Measurements from ENCODE around the gene C19orf44.
"Not testable (repeated sequence)": the region's sequence is repeated elsewhere in the genome, so short reads cannot be mapped to it uniquely, and the experiment has no call there.

The C19orf44 gene

DNA sequence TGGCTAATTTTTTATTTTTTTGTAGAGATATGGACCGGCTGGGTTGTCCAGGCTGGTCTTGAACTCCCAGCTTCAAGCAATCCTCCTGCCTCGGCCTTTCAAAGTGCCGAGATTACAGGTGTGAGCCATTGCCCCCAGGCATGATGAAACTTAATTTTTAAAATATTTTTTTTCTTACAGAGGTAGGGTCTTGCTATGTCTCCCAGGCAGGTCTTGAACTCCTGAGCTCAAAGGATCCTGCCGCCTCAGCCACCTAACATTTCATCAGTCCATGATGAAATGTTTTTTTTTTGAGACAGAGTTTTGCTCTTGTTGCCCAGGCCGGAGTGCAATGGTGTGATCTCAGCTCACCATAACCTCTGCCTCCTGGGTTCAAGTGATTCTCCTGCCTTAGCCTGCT, 12.4 kb downstream of the C19orf44 start:
- TF ChIP-seq, protein P1, sequence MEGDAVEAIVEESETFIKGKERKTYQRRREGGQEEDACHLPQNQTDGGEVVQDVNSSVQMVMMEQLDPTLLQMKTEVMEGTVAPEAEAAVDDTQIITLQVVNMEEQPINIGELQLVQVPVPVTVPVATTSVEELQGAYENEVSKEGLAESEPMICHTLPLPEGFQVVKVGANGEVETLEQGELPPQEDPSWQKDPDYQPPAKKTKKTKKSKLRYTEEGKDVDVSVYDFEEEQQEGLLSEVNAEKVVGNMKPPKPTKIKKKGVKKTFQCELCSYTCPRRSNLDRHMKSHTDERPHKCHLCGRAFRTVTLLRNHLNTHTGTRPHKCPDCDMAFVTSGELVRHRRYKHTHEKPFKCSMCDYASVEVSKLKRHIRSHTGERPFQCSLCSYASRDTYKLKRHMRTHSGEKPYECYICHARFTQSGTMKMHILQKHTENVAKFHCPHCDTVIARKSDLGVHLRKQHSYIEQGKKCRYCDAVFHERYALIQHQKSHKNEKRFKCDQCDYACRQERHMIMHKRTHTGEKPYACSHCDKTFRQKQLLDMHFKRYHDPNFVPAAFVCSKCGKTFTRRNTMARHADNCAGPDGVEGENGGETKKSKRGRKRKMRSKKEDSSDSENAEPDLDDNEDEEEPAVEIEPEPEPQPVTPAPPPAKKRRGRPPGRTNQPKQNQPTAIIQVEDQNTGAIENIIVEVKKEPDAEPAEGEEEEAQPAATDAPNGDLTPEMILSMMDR (conservative IDR thresholded peaks at IDR 0.05; ENCODE audit: control insufficient read depth, insufficient read depth, low read depth, low read length), result no peak
- no peak for DNase-seq (ENCODE audit: low read depth)
- H3K4me3 ChIP-seq (ENCODE audit: control insufficient read depth, low read depth, low read length), result no peak overlapping the region

- TF ChIP-seq, protein P1 (conservative IDR thresholded peaks at IDR 0.05; ENCODE audit: control insufficient read depth, insufficient read depth, low read depth, low read length), result no peak
- H3K4me3 ChIP-seq (ENCODE audit: control insufficient read depth, low read depth, low read length), result no peak overlapping the region
- peak; percentile 61 for DNase-seq (ENCODE audit: low read depth)
These were observed 13.2 kb downstream of the C19orf44 start for GRCh38 chr19:16509141-16510061.

- DNase-seq (ENCODE audit: low read depth); H3K4me3 ChIP-seq (ENCODE audit: control insufficient read depth, low read depth, low read length): not testable (repeated sequence)
These were observed 16.4 kb downstream of the C19orf44 start for GRCh38 chr19:16512611-16513010.

DNA sequence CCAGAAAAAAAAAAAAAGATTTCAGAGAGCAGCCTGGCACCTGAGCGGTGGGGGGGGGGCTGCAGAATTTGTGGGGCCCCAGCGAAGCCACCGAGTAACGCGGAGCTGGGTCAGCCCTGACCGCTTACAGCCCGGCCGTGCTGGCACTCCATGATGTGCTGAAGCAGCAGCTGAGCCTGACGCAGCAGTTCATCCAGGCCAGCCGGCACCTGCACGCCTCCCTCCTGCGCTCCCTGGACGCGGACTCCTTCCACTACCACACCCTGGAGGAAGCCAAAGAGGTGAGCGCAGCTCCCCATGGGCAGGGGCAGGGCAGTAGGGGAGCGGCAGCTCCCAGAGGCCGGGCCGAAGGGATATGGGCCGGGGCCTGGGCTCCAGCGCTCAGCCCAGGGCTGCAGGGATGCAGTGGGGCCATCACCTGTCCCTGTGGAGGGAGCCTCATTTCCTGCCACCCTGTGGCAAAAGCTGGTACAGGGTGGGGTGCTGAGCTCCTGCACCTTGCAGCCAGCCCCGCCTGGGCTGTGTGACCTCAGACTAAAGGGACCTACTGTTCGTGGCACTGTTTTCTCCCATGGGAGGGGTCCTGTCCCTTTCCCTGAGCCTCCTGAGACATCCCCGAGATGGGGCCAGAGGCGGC, 18.3 kb downstream of the C19orf44 start:
- no peak overlapping the region for H3K4me3 ChIP-seq (ENCODE audit: control insufficient read depth, low read depth, low read length)
- TF ChIP-seq, protein P1 (conservative IDR thresholded peaks at IDR 0.05; ENCODE audit: control insufficient read depth, insufficient read depth, low read depth, low read length), result no peak
- DNase-seq (ENCODE audit: low read depth), result no peak

DNA sequence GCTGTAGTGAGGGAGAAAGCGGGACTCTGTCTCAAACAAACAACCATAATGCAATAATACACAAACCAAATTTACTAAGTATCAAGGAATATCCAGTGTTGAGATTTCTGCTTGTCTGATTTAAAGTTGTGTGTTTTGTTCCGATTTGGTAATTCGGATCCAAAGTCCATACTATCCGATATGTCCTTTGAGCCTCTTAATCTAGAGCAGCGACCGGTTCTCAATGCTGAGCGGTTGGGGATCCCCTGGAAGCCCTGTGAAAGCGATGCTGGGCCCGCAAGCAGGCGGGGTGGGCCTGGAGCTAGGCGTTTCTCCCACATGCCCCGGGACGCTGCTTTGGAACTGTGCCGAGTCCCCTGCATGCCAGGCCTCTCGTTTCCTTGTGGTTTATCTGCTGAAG, 20.2 kb downstream of the C19orf44 start:
- TF ChIP-seq, protein P1 (conservative IDR thresholded peaks at IDR 0.05; ENCODE audit: control insufficient read depth, insufficient read depth, low read depth, low read length), result no peak
- no peak for DNase-seq (ENCODE audit: low read depth)
- no peak overlapping the region for H3K4me3 ChIP-seq (ENCODE audit: control insufficient read depth, low read depth, low read length)

DNA sequence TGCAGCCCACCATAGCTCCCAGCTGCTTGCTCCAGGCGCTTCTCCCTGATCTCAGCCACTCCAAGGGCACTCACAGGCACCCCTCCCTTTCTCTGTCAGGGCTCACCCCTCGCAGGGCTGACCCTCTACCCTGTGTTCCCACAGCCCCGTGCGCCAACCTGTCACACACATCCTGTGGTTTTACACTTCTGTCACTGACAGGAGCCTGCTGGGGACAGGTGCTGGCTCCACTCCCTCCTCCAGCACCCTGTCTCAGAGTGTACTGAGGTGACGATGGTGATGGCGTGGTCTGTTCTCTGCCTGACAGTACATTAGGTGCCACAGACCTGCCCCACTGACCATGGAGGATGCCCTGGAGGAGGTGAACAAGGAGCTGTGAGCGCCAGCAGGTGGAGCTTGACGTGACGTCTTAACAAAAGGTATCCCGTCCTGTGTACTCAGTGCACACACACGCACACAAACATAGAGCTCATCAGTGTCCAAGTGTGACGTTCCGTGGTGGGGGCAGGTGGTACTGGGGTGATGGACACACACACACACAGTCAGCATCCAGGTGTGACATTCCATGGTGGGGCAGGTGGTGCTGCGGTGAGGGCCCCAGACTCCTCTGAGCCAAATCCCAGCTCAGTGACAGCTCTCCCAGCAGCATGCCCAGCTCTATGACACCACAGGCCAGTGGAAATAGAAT, 20.9 kb downstream of the C19orf44 start:
- H3K4me3 ChIP-seq (ENCODE audit: control insufficient read depth, low read depth, low read length), result no peak overlapping the region
- TF ChIP-seq, protein P1 (conservative IDR thresholded peaks at IDR 0.05; ENCODE audit: control insufficient read depth, insufficient read depth, low read depth, low read length), result no peak
- no peak for DNase-seq (ENCODE audit: low read depth)

GRCh38 chr19:16518061-16518460, 21.9 kb downstream of the C19orf44 start:
- DNase-seq (ENCODE audit: low read depth), result no peak
- TF ChIP-seq, protein P1 (conservative IDR thresholded peaks at IDR 0.05; ENCODE audit: control insufficient read depth, insufficient read depth, low read depth, low read length), result no peak
- no peak overlapping the region for H3K4me3 ChIP-seq (ENCODE audit: control insufficient read depth, low read depth, low read length)
